Activated T-cell treated with anti-CD3 and anti-CD28 coated beads, Interleukin-2, amount 50 U/mL, for 4 hours (primary cell): ENCODE results near the gene KRT28. TPM values are rescaled to one million over a fixed set of nuclear protein-coding genes. Genes with fewer than 3 reads are reported as not detected.

Experiments
- total RNA-seq, 3 donors: library from RNA; stranded (reverse); gene quantifications; one replicate each; pipeline ENCODE4 v1.2.1, GENCODE V29; 2021

KRT28 gene
- total RNA-seq, 3 donors from 2014 or later, result not detected

Other genes starting within 250 kb of the KRT28 start
- gene CCR7, start 234.5 kb downstream of the KRT28 start, total RNA-seq, result 100 to 1,000 TPM in 2 of 3 donors, 10 to 100 TPM in 1; 77.3 to 109 (median 108) TPM
- gene SMARCE1, start 152.1 kb downstream of the KRT28 start, total RNA-seq, result 100 to 1,000 TPM; 105 to 117 (median 106) TPM
- gene KRT222, start 134.8 kb downstream of the KRT28 start, total RNA-seq, result not detected
- gene KRT24, start 96.2 kb downstream of the KRT28 start, total RNA-seq, result not detected
- gene KRT25, start 44.6 kb downstream of the KRT28 start, total RNA-seq, result not detected
- gene KRT26, start 27.8 kb downstream of the KRT28 start, total RNA-seq, result not detected
- not detected for gene KRT27, start 17.4 kb downstream of the KRT28 start, total RNA-seq
- gene KRT10, start 22.7 kb upstream of the KRT28 start, total RNA-seq, result 10 to 100 TPM; 48.7 to 50.0 (median 49.7) TPM
- gene KRT12, start 67.3 kb upstream of the KRT28 start, total RNA-seq, result not detected
- under 1 TPM; 0.19 to 0.30 (median 0.21) TPM for gene KRT20, start 85.3 kb upstream of the KRT28 start, total RNA-seq
- not detected for gene KRT23, start 137.7 kb upstream of the KRT28 start, total RNA-seq
- not detected for gene KRT39, start 167.0 kb upstream of the KRT28 start, total RNA-seq
- not detected for gene KRT40, start 184.4 kb upstream of the KRT28 start, total RNA-seq
- not detected for gene KRTAP3-3, start 194.2 kb upstream of the KRT28 start, total RNA-seq
- gene KRTAP3-2, start 199.9 kb upstream of the KRT28 start, total RNA-seq, result not detected
- gene KRTAP3-1, start 209.2 kb upstream of the KRT28 start, total RNA-seq, result not detected
- gene KRTAP1-5, start 227.2 kb upstream of the KRT28 start, total RNA-seq, result not detected
- not detected for gene KRTAP1-4, start 230.2 kb upstream of the KRT28 start, total RNA-seq
- gene KRTAP1-3, start 234.9 kb upstream of the KRT28 start, total RNA-seq, result not detected
- not detected for gene KRTAP1-1, start 241.5 kb upstream of the KRT28 start, total RNA-seq
- gene KRTAP2-1, start 247.4 kb upstream of the KRT28 start, total RNA-seq, result not detected